Measurements from ENCODE around the gene GUCD1. TPM values are rescaled to one million over a fixed set of nuclear protein-coding genes. Genes with fewer than 3 reads are reported as not detected.
A peak's percentile ranks its signal among the peaks of the same experiment; 100 is the strongest.

The GUCD1 gene
- total and polyA plus RNA-seq, 2 of the 13 experiments (the other 11 are each of a cell fraction or from before 2014, with no cell fraction given) = 128 to 245 TPM

GRCh38 chr22:24592851-24593558 lies 38.1 kb upstream of the GUCD1 start, which contains the start of gene LRRC75B (continued):
- TF ChIP-seq ARNT2 (CRISPR knock-in tag; IDR thresholded peaks at IDR 0.05; ENCODE audit: low read depth) (peak; percentile 40; the same call in 1 of the 2 replicates), BHLHE40 (IDR thresholded peaks at IDR 0.05; ENCODE audit: low read length) (0 out of 2 replicates have a peak, but pooled peaks have one; percentile 9), MATR3 (CRISPR knock-in tag; IDR thresholded peaks at IDR 0.05) (no peak), PBX3 (CRISPR knock-in tag; IDR thresholded peaks at IDR 0.05; ENCODE audit: borderline replicate concordance) (no peak), TERF1 (CRISPR knock-in tag; IDR thresholded peaks at IDR 0.05) (no peak), ZFP1 (CRISPR knock-in tag; IDR thresholded peaks at IDR 0.05) (no peak), ZSCAN22 (CRISPR knock-in tag; IDR thresholded peaks at IDR 0.05) (no peak), PHB2 (IDR thresholded peaks at IDR 0.05; ENCODE audit: partially characterized antibody) (no peak), ARNT (IDR thresholded peaks at IDR 0.05) (no peak), ZNF3 (CRISPR knock-in tag; IDR thresholded peaks at IDR 0.05) (no peak), ZNF530 (CRISPR knock-in tag; IDR thresholded peaks at IDR 0.05; ENCODE audit: low read depth) (no peak), ETS1 (CRISPR knock-in tag; IDR thresholded peaks at IDR 0.05) (no peak), HMG20A (CRISPR knock-in tag; IDR thresholded peaks at IDR 0.05; ENCODE audit: borderline replicate concordance) (peak; percentile 46; the same call in 1 of the 2 replicates), NFE2L1 (CRISPR knock-in tag; IDR thresholded peaks at IDR 0.05; ENCODE audit: borderline replicate concordance) (no peak), SRSF4 (IDR thresholded peaks at IDR 0.05; ENCODE audit: low read depth, low read length, poor library complexity, severe bottlenecking) (no peak), TAF15 (IDR thresholded peaks at IDR 0.05; ENCODE audit: low read depth, low read length, poor library complexity, severe bottlenecking) (peak; percentile 54), HINFP (CRISPR knock-in tag; IDR thresholded peaks at IDR 0.05; ENCODE audit: low read depth) (peak; percentile 77; the same call in 1 of the 2 replicates), REL (CRISPR knock-in tag; conservative IDR thresholded peaks at IDR 0.05) (0 out of 2 replicates have a peak, but pooled peaks have one; percentile 65), KLF6 (CRISPR knock-in tag; IDR thresholded peaks at IDR 0.05) (peak; percentile 81), ZNF562 (CRISPR knock-in tag; IDR thresholded peaks at IDR 0.05; ENCODE audit: borderline replicate concordance) (no peak), MTA1 (CRISPR knock-in tag; IDR thresholded peaks at IDR 0.05; ENCODE audit: borderline replicate concordance) (no peak), KDM5A (IDR thresholded peaks at IDR 0.05; ENCODE audit: borderline replicate concordance, low read length) (no peak), NR0B2 (CRISPR knock-in tag; IDR thresholded peaks at IDR 0.05) (no peak; the same call in 1 of the 2 replicates), IRF2 (CRISPR knock-in tag; IDR thresholded peaks at IDR 0.05) (peak; percentile 49; the same call in 1 of the 2 replicates)
